NCI-H1436 (cell line): ENCODE measurements around the gene GPX5.
"Not testable (repeated sequence)": the region's sequence is repeated elsewhere in the genome, so short reads cannot be mapped to it uniquely, and the experiment has no call there.

Source experiments
- DNase-seq: peaks from one replicate; lab custom pipeline; 2025; lab: John Stamatoyannopoulos, UW

The GPX5 gene

DNA sequence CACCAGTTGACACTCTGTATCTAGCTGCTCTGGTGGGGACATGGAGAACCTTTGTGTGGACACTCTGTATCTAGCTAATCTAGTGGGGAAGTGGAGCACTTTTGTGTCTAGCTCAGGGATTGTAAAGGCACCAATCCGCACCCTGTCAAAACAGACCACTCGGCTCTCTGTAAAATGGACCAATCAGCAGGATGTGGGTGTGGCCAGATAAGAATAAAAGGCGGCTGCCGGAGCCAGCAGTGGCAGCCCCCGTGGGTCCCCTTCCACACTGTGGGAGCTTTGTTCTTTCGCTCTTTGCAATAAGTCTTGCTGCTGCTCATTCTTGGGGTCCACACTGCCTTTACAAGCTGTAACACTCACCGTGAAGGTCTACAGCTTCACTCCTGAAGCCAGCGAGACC is 13.3 kb upstream of the GPX5 start:
- not testable (repeated sequence) for DNase-seq

DNA sequence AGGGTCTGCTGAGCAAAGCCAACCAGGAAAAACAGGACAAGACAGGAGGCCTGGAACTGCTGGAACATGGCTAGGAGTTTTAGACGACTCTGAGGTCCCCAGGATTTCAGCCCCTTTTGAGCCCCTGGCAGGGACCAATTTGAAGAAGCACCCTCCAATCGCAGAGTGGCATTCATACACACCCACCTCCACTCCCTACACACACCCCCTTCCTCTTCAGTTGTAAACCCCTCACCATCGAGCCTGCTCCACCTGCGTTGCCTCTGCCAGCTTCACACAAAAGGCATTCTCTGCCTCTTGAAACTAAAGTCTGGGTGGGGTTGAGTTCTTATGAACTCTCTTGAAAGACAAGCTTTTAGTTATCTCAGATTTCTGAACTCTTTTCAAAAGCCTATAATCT is 10.0 kb upstream of the GPX5 start, which contains the start of gene GPX6:
TSS of gene GPX6 (minus strand) at position 118 of the 400 bp plus-strand sequence. CDS start at position 68, 50 bp downstream.
- no peak for DNase-seq

DNA sequence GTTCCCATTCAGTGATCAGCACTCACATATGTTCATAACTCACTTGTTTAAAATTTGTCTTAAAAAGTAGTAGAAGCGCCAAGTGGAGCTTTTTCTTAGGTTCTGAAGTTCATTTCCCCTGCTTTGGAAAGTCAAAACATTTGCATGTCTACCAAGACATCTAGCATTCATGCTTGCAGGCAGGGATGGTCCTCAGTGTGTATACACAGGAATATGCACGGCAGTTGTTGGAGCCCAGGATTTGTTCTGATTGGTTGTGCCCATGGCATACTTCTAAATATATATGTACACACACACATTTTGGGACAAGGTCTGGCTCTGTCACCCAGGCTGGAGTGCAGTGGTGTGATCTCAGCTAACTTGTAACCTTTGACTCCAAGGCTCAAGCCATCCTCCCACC is 7.7 kb upstream of the GPX5 start:
- DNase-seq: no peak

DNA sequence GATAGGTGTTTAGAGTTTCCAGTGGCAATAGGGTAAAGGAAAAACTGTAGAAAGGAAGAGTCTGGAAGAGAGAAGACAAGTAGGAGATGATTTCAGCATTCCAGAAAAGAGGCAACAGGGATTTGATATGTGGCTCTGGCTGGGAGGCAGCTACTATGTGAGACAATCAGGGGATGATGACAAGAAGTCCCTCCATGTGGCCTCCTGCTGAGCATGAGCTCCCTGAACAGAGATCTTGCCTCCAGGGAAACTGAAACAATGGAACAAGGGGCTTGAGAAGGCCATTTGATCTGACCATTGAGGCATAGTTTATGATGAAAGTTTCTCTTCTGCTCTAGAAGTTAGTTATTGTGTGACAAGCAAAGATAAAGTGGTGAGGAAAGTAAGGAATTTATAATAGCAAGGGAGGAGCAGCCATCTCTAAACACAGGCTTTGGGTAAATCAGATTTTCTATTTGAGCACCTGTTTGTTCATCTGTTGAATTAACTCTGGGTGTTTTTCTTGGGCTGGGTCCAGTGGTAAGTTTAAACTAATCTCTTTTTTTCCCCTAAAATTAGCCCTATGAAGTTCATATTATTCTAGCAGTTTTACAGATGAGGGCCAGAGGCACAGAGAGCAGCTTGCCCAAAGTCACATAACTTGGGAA is 3.0 kb upstream of the GPX5 start:
- DNase-seq: no peak

DNA sequence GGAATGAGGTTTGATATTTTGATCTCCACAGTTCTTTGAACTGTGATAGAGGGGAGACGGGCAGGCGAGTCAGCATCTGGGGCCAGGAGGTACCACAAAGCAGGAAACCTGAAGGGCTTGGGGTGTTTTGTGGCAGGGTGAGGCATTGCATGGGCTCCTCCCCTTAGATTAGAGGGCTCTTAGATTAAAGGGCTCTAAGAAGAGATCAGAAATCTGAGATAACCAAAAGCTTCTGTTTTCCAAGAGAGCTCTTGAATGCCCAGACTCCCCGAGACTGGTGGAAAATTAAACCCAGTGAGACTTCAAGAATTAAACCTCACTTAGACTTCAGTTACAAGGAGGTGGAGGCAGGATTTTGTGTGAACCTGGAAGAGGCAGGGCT is 2.4 kb upstream of the GPX5 start:
- no peak for DNase-seq

DNA sequence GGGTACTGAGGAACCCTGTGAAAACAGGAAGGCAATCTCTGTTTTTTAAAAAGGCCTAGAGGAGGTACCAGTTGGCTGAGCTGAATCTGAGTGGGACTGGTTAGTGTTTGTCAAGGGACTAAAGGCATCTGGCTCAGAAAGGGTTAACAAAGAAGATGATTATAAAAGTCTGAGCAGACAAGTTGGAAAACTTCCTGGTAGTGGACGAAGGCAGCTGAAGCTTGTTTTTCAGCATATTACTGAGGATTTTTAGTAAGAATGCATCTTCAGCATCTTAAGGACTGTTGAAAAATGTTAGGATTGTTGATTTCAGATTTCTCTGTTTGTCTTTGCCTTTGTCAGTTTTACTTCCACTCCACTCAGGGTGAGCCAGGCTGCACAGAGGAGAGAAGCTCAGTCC is 5.1 kb downstream of the GPX5 start:
- no peak for DNase-seq

DNA sequence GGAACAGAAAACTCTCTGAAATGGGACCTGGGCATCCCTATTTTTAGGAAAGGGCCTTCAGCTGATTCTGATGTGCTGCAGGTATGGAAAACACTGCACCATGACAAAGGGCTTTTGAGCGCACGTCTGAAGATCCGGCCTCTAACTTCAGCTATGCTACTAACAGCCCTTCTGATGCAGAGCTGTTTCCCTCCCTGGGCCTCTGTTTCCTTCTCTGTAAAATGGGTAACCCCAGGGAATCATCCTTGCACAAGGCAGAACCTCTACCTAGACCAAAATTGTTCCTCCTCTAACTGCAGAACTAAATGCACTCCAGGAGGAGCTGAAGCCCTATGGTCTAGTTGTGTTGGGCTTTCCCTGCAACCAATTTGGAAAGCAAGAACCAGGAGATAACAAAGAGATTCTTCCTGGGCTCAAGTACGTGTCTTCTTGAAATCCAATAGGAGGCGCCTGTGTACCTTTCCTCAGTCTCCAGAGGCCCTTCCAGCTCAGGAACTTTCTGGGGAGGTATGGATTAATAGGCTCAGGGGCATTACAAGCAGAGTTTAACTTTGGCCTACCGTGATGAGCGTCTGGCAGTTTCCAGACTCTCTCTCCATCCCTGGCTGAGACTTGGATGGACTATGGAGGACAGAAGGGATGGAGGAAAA is 5.9 kb downstream of the GPX5 start:
- DNase-seq: no peak

DNA sequence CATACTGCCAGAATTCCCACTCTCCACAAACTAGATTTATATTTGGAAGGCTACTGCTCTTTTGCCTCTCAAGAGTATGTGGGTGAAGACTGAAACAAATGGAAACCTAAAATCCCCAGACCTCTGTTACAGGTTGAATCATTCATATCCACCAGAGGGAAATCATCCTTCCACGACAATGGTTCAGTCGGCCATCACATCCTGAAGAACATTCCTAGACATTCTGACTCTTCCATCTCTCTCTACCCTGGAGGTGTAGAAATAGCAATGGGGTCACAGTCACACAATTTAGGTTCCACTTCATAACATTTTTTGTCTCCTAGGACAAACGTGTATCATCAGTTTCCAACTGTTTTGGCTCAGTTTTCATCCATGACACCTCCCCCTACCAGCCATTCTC is 8.6 kb downstream of the GPX5 start:
- no peak for DNase-seq

DNA sequence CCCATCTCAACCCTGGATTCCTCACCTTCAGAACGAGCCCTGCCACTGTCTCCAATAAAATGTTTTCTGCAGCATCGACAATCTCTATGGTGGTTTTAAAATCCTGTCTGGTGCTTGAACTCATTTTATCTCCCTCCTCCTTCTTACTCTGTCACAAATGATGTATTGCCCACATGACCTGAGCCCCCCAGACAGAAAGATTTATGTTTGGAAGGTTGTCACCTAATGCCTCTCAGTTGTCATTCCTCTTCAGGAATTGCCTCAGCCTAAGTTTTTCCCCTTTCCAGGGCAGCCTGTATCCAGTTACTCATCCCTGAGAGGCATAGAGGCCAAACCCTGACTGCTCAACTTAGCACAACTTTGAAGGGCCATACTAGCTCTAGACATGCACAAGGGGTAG is 9.2 kb downstream of the GPX5 start:
- no peak for DNase-seq

DNA sequence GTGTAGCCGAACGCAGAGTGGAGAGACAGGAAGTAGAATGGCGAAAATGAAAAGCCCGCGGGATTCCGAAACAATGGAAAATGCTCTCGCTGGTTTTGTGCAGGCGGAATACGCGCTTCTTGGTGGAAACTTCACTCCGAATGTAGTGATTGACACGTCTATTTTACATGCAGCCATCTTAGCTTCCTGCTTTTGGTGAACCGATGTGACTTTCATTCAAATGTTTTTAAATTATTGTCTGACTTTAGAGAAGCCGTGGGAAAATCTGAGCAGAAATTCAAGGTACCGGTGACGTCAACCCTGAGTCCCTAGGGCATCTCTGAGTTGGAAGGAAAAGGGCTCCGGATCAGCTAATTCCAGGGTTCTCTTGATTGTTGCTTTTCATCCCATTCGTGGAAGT is 11.4 kb downstream of the GPX5 start:
- DNase-seq: peak; percentile 35

- DNase-seq: peak; percentile 30
Measured at GRCh38 chr6:28537509-28538140, 11.9 kb downstream of the GPX5 start.

DNA sequence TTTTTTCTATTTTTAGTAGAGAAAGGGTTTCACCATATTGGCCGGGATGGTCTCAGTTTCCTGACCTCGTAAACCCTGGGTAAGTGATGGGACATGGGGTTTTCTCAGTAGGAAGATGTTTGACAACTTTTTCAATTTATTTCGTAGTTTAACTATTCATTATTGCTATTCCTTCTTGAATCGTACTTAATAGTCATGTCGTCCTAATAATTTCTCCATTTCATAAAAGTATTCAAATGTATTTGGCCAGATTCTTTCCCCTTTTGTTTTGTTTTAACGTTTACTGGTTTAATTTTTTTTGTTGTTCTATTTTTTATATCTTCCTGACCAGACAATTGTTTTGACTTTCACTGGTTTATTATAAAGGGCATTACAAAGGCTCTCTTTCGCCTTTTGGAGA is 16.3 kb downstream of the GPX5 start:
- no peak for DNase-seq

DNA sequence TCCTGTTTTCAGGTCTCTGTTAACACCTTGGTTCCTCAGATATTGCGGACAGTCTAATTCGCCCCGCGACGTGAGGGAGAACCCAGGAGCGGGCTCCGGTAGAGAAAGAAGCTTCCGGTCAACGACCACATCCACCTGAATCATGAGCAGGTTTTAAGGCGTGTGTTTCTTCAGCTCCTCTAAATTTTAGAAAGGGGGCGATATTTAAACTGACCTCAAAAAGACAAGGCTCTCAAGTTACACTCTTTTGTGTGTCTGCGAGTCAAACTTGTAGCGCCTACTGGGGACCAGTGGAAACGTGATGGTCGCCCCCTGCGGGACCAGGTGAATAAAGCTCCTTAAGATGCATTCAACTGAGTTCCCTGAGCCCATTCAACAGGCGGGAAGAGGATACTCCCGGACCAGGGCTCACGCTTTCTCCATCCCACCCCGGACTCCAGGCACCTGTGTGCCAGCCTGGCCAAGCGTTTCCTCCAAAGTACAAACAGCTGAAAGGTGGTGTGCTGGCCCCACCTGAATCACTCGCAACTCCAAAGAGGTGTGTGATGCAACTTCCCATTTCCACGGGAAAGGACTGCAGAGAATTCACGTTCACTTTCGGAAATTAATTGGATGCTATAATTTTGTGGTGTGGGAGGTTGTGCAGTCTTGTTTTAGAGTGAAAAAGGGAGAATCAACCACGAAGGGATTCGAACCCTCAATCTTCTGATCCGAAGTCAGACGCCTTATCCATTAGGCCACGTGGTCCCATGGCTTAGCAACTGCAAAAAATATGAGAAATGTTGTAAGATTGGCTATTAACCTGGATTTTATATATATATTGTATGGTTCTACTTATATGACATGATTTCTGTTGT is 17.0 kb downstream of the GPX5 start:
- peak; percentile 85 for DNase-seq

- no peak for DNase-seq
Measured at GRCh38 chr6:28543651-28544610, 18.2 kb downstream of the GPX5 start.

DNA sequence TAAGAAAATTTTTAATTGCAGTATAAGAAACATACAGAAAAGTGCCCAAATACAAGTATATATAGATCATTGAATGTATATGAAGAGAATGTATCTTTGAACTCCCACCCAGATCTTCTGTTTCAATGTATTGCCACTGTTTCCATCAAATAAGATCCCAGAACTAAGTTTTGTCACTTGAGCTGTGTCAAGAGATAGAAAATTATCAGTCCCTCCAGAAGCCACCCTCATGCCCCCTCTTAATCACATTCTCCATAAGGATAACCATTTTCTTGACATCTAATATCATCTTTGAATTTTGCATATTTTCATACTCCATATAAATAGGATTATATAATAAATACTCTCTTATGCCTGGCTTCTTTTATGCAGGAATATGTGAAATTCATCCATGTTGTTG is 20.3 kb downstream of the GPX5 start:
- DNase-seq: no peak

GRCh38 chr6:28547003-28547402 is 21.3 kb downstream of the GPX5 start:
- not testable (repeated sequence) for DNase-seq

- DNase-seq: no peak
Measured at GRCh38 chr6:28551891-28552666, 26.4 kb downstream of the GPX5 start.

DNA sequence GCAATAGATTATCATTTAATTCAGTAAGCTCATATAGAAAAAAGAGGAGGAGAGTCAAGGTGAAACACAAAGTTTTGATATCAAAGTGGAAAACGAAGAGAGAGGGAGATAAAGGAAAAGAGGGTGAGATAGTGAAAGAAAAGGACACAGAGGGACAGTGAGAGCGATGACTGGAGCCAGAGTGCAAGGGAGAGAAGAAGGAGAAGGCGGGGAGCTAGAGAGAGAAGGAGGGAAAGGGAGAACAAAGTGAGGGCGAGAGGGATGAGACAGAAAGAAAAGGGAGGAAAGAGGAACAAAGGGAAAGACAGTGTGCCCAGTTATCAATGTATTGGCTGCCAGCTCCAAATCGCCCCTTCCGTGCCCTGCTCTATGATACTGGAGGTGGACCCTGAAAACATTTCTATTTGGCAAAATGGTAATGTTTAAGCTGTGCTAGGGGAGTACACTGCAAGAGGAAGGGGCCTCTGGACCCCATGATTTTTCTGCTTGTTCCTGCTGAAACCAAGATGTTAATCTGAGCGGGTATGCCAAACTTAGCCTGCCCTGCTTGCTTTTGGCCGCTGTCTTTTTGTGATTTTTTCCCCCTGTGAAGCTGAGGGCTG is 27.8 kb downstream of the GPX5 start:
- no peak for DNase-seq

- no peak for DNase-seq
Measured at GRCh38 chr6:28553986-28554881, 28.6 kb downstream of the GPX5 start.
